Measurements from ENCODE around the gene LMOD3. TPM values are rescaled to one million over a fixed set of nuclear protein-coding genes. Genes with fewer than 3 reads are reported as not detected.

LMOD3 gene
- polyA plus RNA-seq, 2 of the 4 experiments (the other 2 are of a cell fraction) = not detected

GRCh38 chr3:69130689-69131088, 8.3 kb upstream of the LMOD3 start:
- Histone ChIP-seq H3K9me3 (no peaks in the 10 kb centered on the region), H3K4me3 (no peak overlapping the region), H3K4me1 (no peaks in the 10 kb centered on the region), H3K27ac (no peak overlapping the region), H3K4me2 (no peak overlapping the region)
- FAIRE-seq = no peak
- TF ChIP-seq MAFK (IDR thresholded peaks at IDR 0.05; ENCODE audit: partially characterized antibody) = no peak
- TF ChIP-seq PBX3 (IDR thresholded peaks at IDR 0.05) = no peak
- TF ChIP-seq HDAC2 (IDR thresholded peaks at IDR 0.05) = no peak
- TF ChIP-seq ESRRA (IDR thresholded peaks at IDR 0.05; ENCODE audit: borderline replicate concordance, low read length) = no peak
- no peak for TF ChIP-seq FOSL2 (IDR thresholded peaks at IDR 0.05)
- TF ChIP-seq FOSL2 (CRISPR knock-in tag; IDR thresholded peaks at IDR 0.05) = no peak
- TF ChIP-seq MAZ (IDR thresholded peaks at IDR 0.05; ENCODE audit: borderline replicate concordance, low read depth, low read length) = no peak
- no peak for TF ChIP-seq ELK1 (IDR thresholded peaks at IDR 0.05; ENCODE audit: low read depth, low read length)
- ATAC-seq = no peak
- ChIA-PET CTCF (interaction anchor here (1.6 to 2.2 kb wide), 2 partner anchors 10 to 31 kb away, joined by 6 to 11 read pairs; no protein-coding TSS in a partner anchor), POLR2A (no interaction called here)
- DNase-seq (ENCODE audit: low read depth in 1 of 2, low spot score in 1 of 2) = no peak

DNA sequence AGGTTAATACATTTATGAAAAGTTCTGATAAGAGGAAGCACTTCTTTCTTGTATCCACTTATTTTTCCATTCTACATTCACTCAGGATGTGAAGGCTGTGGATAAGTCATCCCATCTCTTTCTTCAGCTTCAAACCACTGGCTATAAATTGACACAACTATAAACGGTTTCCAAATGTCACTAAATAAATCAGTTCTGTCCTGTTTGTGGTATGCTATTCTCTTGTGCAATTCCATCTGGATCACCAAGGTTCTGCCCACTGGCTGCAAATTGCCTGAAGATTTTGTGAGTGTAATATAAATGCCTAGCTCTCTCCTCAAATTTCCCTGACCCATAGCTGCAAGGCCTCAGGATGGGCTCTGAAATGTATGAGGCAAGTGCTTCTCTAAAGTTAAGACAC, 7.1 kb upstream of the LMOD3 start:
- POLR2A ChIA-PET = no interaction called here

DNA sequence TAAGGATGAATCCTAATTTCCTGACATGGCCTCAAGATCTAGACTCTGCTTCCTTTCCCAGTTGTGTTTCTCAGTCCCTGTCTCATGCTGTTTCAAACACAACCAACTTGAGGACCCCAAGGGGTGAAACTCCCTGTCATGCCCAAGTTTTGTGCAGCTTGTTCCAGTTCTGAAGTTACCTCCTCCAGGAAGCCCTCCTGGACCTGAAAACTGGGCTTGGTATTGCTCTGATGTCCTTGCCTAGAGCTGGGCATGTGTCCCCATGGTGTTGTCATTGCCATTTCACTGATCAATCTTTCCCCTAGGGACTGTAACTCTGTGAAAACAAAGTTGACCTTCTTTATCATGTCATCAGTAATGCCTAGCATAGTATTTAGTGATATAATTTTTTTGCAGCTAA, 6.1 kb upstream of the LMOD3 start:
- Histone ChIP-seq H3K4me3 (no peak overlapping the region), H3K4me1 (no peaks in the 10 kb centered on the region), H3K4me2 (no peak overlapping the region), H3K27ac (no peak overlapping the region), H3K9me3 (no peaks in the 10 kb centered on the region)
- POLR2A ChIA-PET = no interaction called here
- DNase-seq (ENCODE audit: low read depth in 1 of 2, low spot score in 1 of 2) (no peak), ATAC-seq (no peak), FAIRE-seq (no peak)
- TF ChIP-seq FOSL2 (IDR thresholded peaks at IDR 0.05) (no peak), FOSL2 (CRISPR knock-in tag; IDR thresholded peaks at IDR 0.05) (no peak), ESRRA (IDR thresholded peaks at IDR 0.05; ENCODE audit: borderline replicate concordance, low read length) (no peak), RCOR1 (IDR thresholded peaks at IDR 0.05; ENCODE audit: low read depth, low read length) (no peak), GATA3 (IDR thresholded peaks at IDR 0.05; ENCODE audit: borderline replicate concordance) (no peak), POLR2A (IDR thresholded peaks at IDR 0.05; ENCODE audit: low read length) (no peak), MAX (IDR thresholded peaks at IDR 0.05) (no peak), ZNF302 (CRISPR knock-in tag; IDR thresholded peaks at IDR 0.05) (no peak), RAD21 (conservative IDR thresholded peaks at IDR 0.05 in 1 of 2, IDR thresholded peaks at IDR 0.05 in 1 of 2) (no peak), KDM5A (IDR thresholded peaks at IDR 0.05) (no peak), KDM1A (IDR thresholded peaks at IDR 0.05; ENCODE audit: low read depth) (no peak), MYC (IDR thresholded peaks at IDR 0.05; ENCODE audit: borderline replicate concordance, low read length) (no peak), SMC3 (IDR thresholded peaks at IDR 0.05) (no peak), HOXA7 (CRISPR knock-in tag; IDR thresholded peaks at IDR 0.05) (no peak), HDAC2 (IDR thresholded peaks at IDR 0.05) (no peak), POLR2AphosphoS2 (conservative IDR thresholded peaks at IDR 0.05; ENCODE audit: low read length) (no peak), BHLHE40 (IDR thresholded peaks at IDR 0.05; ENCODE audit: low read depth, low read length) (no peak)
- TF ChIP-seq, protein P1, sequence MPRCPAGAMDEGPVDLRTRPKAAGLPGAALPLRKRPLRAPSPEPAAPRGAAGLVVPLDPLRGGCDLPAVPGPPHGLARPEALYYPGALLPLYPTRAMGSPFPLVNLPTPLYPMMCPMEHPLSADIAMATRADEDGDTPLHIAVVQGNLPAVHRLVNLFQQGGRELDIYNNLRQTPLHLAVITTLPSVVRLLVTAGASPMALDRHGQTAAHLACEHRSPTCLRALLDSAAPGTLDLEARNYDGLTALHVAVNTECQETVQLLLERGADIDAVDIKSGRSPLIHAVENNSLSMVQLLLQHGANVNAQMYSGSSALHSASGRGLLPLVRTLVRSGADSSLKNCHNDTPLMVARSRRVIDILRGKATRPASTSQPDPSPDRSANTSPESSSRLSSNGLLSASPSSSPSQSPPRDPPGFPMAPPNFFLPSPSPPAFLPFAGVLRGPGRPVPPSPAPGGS (IDR thresholded peaks at IDR 0.05) = no peak
- TF ChIP-seq, protein P2, sequence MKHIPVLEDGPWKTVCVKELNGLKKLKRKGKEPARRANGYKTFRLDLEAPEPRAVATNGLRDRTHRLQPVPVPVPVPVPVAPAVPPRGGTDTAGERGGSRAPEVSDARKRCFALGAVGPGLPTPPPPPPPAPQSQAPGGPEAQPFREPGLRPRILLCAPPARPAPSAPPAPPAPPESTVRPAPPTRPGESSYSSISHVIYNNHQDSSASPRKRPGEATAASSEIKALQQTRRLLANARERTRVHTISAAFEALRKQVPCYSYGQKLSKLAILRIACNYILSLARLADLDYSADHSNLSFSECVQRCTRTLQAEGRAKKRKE (CRISPR knock-in tag; IDR thresholded peaks at IDR 0.05; ENCODE audit: low read depth) = no peak
- TF ChIP-seq, protein P3, sequence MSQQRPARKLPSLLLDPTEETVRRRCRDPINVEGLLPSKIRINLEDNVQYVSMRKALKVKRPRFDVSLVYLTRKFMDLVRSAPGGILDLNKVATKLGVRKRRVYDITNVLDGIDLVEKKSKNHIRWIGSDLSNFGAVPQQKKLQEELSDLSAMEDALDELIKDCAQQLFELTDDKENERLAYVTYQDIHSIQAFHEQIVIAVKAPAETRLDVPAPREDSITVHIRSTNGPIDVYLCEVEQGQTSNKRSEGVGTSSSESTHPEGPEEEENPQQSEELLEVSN (IDR thresholded peaks at IDR 0.05; ENCODE audit: borderline replicate concordance, low read depth) = no peak
- CTCF ChIA-PET = interaction anchor here (0.6 to 1.2 kb wide), 3 partner anchors 10 to 66 kb away, joined by 3 read pairs; no protein-coding TSS in a partner anchor

More for the DNA sequence above, 7.1 kb upstream of the LMOD3 start:
- Histone ChIP-seq H3K27ac (no peak overlapping the region), H3K9me3 (no peaks in the 10 kb centered on the region), H3K4me3 (no peak overlapping the region), H3K4me2 (no peak overlapping the region), H3K4me1 (no peaks in the 10 kb centered on the region)
- WGBS (ENCODE audit: missing lambda C conversion rate) = 15% methylated on average over 1 of the region's 1 CpG
- DNase-seq (ENCODE audit: low read depth in 1 of 2, low spot score in 1 of 2) = no peak
- no peak for TF ChIP-seq ESRRA (IDR thresholded peaks at IDR 0.05; ENCODE audit: borderline replicate concordance, low read length)
- no peak for TF ChIP-seq FOXS1 (CRISPR knock-in tag; IDR thresholded peaks at IDR 0.05)
- TF ChIP-seq, protein P4, sequence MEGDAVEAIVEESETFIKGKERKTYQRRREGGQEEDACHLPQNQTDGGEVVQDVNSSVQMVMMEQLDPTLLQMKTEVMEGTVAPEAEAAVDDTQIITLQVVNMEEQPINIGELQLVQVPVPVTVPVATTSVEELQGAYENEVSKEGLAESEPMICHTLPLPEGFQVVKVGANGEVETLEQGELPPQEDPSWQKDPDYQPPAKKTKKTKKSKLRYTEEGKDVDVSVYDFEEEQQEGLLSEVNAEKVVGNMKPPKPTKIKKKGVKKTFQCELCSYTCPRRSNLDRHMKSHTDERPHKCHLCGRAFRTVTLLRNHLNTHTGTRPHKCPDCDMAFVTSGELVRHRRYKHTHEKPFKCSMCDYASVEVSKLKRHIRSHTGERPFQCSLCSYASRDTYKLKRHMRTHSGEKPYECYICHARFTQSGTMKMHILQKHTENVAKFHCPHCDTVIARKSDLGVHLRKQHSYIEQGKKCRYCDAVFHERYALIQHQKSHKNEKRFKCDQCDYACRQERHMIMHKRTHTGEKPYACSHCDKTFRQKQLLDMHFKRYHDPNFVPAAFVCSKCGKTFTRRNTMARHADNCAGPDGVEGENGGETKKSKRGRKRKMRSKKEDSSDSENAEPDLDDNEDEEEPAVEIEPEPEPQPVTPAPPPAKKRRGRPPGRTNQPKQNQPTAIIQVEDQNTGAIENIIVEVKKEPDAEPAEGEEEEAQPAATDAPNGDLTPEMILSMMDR (IDR thresholded peaks at IDR 0.05) = no peak
- CTCF ChIA-PET = interaction anchor here (0.8 kb wide), 1 partner anchor 8 kb away, joined by 4 read pairs; no protein-coding TSS in a partner anchor
- no peak for ATAC-seq
- FAIRE-seq = no peak
